ENCODE results near the gene ZNF236. TPM values are rescaled to one million over a fixed set of nuclear protein-coding genes. Genes with fewer than 3 reads are reported as not detected.
A peak's percentile ranks its signal among the peaks of the same experiment; 100 is the strongest.

ZNF236 gene
- total and polyA plus RNA-seq, 2 donors (not counting 1 experiment from before 2014, with no cell fraction given) = 8.9 to 39.5 TPM

DNA sequence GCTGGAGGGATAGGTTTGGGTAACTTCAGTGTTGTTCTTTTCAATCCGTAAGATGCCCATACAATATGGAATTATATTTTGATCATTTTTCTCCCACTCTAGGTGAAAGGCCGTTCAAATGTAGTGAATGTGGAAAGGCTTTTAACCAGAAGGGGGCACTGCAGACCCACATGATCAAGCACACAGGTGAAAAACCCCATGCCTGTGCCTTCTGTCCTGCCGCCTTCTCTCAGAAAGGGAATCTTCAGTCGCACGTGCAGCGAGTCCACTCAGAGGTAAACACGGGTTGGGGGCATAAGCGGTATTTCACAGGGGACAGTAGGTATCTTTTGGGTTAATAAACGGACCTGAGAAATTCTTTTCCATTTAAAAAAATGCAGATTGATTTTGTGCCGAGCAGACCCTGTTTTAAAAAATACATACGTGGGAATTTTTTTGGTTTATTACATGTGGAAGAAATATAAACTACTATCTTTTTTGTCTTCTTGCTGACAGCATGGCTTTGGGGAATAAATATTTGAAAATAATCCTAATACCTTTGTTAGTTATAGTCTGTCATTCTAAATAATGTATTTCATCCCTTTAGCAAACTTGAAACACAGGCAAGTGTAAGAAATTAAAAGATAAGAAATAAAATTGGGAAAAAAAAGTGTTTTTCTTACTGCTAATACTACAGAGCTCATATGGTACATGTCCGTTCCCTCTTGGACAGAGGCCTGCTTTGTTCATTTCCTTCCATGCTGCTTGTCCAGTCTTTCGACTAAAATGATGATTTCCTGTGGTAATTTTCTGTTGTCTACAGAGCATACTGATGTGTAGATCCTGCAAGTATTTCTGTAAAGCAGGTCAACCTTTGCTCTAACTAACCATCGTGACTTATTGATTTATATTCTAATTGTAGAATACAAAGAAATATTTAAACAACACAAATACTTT is 53.3 kb downstream of the ZNF236 start:
- Histone ChIP-seq H2AFZ (ENCODE audit: insufficient read depth, low read depth, low read length, poor library complexity, severe bottlenecking) (no peak overlapping the region), H3K27ac (ENCODE audit: low read length in 2 of 2) (no peak overlapping the region), H3K4me3 (ENCODE audit: control extremely low read depth in 1 of 5, extremely low read depth in 1 of 5, insufficient read depth in 1 of 5, low read depth in 2 of 5, low read length in 4 of 5) (no peak overlapping the region), H3K4me1 (ENCODE audit: control insufficient read depth in 2 of 2, insufficient read depth in 2 of 2, low read length in 2 of 2) (no peaks in the 10 kb centered on the region), H3K27me3 (replicated peaks in 1 of 4; ENCODE audit: control extremely low read depth in 1 of 4, control insufficient read depth in 3 of 4, insufficient read depth in 4 of 4, low read length in 3 of 4) (no peaks in the 10 kb centered on the region), H3K4me2 (replicated peaks; ENCODE audit: low read depth, low read length, poor library complexity, severe bottlenecking) (no peak overlapping the region), H3K36me3 (replicated peaks in 1 of 2; ENCODE audit: control extremely low read depth in 1 of 2, control insufficient read depth in 1 of 2, extremely low read depth in 1 of 2, insufficient read depth in 2 of 2, low read length in 1 of 2) (peaks cover 10 to 41% of the 10 kb centered on the region in 2 experiments), H4K20me1 (ENCODE audit: control insufficient read depth, insufficient read depth, low read length, poor library complexity, severe bottlenecking) (no peaks in the 10 kb centered on the region), H3K9ac (ENCODE audit: low read length) (no peak overlapping the region), H3K79me2 (ENCODE audit: control insufficient read depth, insufficient read depth, low read length) (no peaks in the 10 kb centered on the region), H3K9me3 (ENCODE audit: control extremely low read depth in 1 of 3, control insufficient read depth in 2 of 3, insufficient read depth in 1 of 3, low read length in 2 of 3) (no peaks in the 10 kb centered on the region)
- no peaks in the 10 kb centered on the region for H3K4me1 Mint-ChIP-seq
- intact Hi-C loops (cut with micrococcal nuclease) = loop anchor here (1.0 to 5.0 kb wide), 3 partner anchors 73 to 827 kb away; no protein-coding TSS in a partner anchor
- no peaks in the 10 kb centered on the region for H3K27me3 Mint-ChIP-seq
- ATAC-seq (ENCODE audit: low read depth) (peak; percentile 53), DNase-seq (peak; percentile 61)
- TF ChIP-seq, protein P1, sequence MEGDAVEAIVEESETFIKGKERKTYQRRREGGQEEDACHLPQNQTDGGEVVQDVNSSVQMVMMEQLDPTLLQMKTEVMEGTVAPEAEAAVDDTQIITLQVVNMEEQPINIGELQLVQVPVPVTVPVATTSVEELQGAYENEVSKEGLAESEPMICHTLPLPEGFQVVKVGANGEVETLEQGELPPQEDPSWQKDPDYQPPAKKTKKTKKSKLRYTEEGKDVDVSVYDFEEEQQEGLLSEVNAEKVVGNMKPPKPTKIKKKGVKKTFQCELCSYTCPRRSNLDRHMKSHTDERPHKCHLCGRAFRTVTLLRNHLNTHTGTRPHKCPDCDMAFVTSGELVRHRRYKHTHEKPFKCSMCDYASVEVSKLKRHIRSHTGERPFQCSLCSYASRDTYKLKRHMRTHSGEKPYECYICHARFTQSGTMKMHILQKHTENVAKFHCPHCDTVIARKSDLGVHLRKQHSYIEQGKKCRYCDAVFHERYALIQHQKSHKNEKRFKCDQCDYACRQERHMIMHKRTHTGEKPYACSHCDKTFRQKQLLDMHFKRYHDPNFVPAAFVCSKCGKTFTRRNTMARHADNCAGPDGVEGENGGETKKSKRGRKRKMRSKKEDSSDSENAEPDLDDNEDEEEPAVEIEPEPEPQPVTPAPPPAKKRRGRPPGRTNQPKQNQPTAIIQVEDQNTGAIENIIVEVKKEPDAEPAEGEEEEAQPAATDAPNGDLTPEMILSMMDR (IDR thresholded peaks at IDR 0.05) = peak; percentile 76
- TF ChIP-seq EZH2 (IDR thresholded peaks at IDR 0.05; ENCODE audit: borderline replicate concordance, insufficient read depth, low read depth, low read length, poor library complexity, severe bottlenecking) = no peak
- no peaks in the 10 kb centered on the region for H3K9me3 Mint-ChIP-seq (ENCODE audit: insufficient read depth)
- WGBS (ENCODE audit: insufficient coverage) = 95% methylated on average over 8 of the region's 14 CpGs
- POLR2A ChIA-PET = no interaction called here
- no peak overlapping the region for H3K27ac Mint-ChIP-seq
- H3K4me3 Mint-ChIP-seq = no peak overlapping the region
- CTCF ChIA-PET = interaction anchor here (1.0 to 4.0 kb wide), 3 partner anchors 73 to 336 kb away, joined by 3 to 14 read pairs (median 11); no protein-coding TSS in a partner anchor

DNA sequence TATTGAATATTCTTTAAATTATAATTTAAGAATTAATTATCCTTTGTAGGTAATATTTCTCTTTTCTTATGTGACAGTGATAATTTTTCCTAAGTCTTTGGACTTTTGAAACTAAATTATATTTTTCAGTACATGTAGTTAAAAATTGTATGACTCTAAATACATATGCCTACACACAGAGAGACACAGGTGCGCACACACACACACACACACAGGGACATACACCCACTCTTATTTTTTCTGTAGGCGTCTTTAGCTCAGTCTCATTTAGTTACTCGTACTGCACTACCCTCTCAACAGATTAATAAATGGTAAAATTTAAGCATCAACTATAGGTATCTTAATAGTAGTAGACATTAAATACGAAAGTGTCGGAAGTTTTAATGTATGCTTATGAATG is 56.1 kb downstream of the ZNF236 start:
- no peaks in the 10 kb centered on the region for H3K9me3 ChIP-seq (ENCODE audit: control extremely low read depth in 1 of 3, control insufficient read depth in 2 of 3, insufficient read depth in 1 of 3, low read length in 2 of 3)

More for the DNA sequence above, 56.1 kb downstream of the ZNF236 start:
- TF ChIP-seq, protein P1 (IDR thresholded peaks at IDR 0.05) = no peak
- no peak for TF ChIP-seq EZH2 (IDR thresholded peaks at IDR 0.05; ENCODE audit: borderline replicate concordance, insufficient read depth, low read depth, low read length, poor library complexity, severe bottlenecking)
- Histone ChIP-seq H3K4me1 (ENCODE audit: control insufficient read depth in 2 of 2, insufficient read depth in 2 of 2, low read length in 2 of 2) (no peaks in the 10 kb centered on the region), H3K27me3 (replicated peaks in 1 of 4; ENCODE audit: control extremely low read depth in 1 of 4, control insufficient read depth in 3 of 4, insufficient read depth in 4 of 4, low read length in 3 of 4) (no peaks in the 10 kb centered on the region), H2AFZ (ENCODE audit: insufficient read depth, low read depth, low read length, poor library complexity, severe bottlenecking) (no peak overlapping the region), H3K4me2 (replicated peaks; ENCODE audit: low read depth, low read length, poor library complexity, severe bottlenecking) (no peak overlapping the region), H3K4me3 (ENCODE audit: control extremely low read depth in 1 of 5, extremely low read depth in 1 of 5, insufficient read depth in 1 of 5, low read depth in 2 of 5, low read length in 4 of 5) (no peak overlapping the region), H3K79me2 (ENCODE audit: control insufficient read depth, insufficient read depth, low read length) (no peaks in the 10 kb centered on the region), H3K36me3 (replicated peaks in 1 of 2; ENCODE audit: control extremely low read depth in 1 of 2, control insufficient read depth in 1 of 2, extremely low read depth in 1 of 2, insufficient read depth in 2 of 2, low read length in 1 of 2) (peaks cover 23 to 59% of the 10 kb centered on the region in 2 experiments), H4K20me1 (ENCODE audit: control insufficient read depth, insufficient read depth, low read length, poor library complexity, severe bottlenecking) (no peaks in the 10 kb centered on the region), H3K27ac (ENCODE audit: low read length in 2 of 2) (no peak overlapping the region), H3K9ac (ENCODE audit: low read length) (no peak overlapping the region)
- POLR2A ChIA-PET = no interaction called here
- Mint-ChIP-seq H3K27me3 (no peaks in the 10 kb centered on the region), H3K4me1 (no peaks in the 10 kb centered on the region), H3K9me3 (ENCODE audit: insufficient read depth) (no peaks in the 10 kb centered on the region), H3K4me3 (no peak overlapping the region), H3K27ac (no peak overlapping the region)
- DNase-seq = no peak
- WGBS (ENCODE audit: insufficient coverage) = no CpG with 5 or more reads among the region's 5 CpGs
- no peak for ATAC-seq (ENCODE audit: low read depth)
- CTCF ChIA-PET = interaction anchor here (4.0 kb wide), 1 partner anchor 76 kb away, joined by 14 read pairs; no protein-coding TSS in a partner anchor
- intact Hi-C loops (cut with micrococcal nuclease) = loop anchor here (5.0 kb wide), 2 partner anchors 589 to 824 kb away; no protein-coding TSS in a partner anchor
